ENCODE results near the gene GABRB3.

DNA sequence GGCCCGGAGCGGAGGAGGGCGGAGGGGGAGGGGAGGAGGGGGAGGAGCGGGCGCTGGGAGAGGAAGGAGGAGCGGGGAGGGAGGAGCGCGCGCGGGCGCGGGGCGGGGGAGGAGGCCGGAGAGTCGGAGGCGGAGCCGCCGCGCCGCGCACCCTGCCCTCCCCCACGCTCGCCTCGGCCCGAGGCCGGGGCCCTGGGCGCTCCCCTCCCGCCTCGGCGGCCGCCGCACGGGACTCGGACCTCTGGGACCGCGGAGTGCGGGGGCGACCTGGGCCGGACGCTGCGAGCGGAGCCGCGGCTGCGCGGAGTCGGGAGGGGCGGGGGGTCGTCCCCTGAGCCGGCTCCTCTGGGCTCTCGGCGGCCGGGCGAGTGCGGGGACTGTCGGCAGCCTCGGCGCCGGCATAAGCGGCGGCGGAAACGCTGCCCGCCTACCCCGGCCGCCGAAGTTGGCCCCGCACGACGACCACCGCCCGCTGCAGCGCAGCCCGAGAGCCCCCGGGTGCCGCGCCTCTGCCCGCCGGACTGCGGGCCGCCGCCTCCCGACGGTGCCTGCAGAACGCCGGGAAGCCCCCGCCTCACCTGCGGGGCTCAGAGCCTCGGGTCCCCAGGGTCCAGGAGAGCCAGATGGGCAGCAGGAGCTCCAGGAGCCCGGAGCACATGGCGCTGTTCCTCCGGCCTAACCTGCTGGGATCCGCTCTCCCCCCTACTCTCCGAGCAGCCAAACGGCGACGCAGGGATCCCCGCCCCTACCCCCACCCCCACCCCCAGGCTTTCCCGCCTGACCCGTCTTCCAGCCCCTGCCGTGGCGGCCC, 406 bp upstream of the GABRB3 start:
- TF ChIP-seq, protein P1, sequence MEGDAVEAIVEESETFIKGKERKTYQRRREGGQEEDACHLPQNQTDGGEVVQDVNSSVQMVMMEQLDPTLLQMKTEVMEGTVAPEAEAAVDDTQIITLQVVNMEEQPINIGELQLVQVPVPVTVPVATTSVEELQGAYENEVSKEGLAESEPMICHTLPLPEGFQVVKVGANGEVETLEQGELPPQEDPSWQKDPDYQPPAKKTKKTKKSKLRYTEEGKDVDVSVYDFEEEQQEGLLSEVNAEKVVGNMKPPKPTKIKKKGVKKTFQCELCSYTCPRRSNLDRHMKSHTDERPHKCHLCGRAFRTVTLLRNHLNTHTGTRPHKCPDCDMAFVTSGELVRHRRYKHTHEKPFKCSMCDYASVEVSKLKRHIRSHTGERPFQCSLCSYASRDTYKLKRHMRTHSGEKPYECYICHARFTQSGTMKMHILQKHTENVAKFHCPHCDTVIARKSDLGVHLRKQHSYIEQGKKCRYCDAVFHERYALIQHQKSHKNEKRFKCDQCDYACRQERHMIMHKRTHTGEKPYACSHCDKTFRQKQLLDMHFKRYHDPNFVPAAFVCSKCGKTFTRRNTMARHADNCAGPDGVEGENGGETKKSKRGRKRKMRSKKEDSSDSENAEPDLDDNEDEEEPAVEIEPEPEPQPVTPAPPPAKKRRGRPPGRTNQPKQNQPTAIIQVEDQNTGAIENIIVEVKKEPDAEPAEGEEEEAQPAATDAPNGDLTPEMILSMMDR (IDR thresholded peaks at IDR 0.05), result no peak
- TF ChIP-seq POLR2A (IDR thresholded peaks at IDR 0.05), result no peak

All from Peyer's patch (tissue), 4 donors.